ENCODE results near the gene GOLGA1. TPM values are rescaled to one million over a fixed set of nuclear protein-coding genes. Genes with fewer than 3 reads are reported as not detected.

The GOLGA1 gene
- polyA plus RNA-seq, 1 of the 3 experiments (the other 2 are of a cell fraction) = 10.0 TPM

Small RNA genes within 50 kb of the gene (small RNA-seq; reads per million reads assigned to genes)
- gene RNU4-82P = 0 reads per million in 7 experiments

Other genes starting within 250 kb of the GOLGA1 start
- 1.2 and 1.4 TPM in 2 replicates for gene NR6A1, start 169.8 kb downstream of the GOLGA1 start, polyA plus RNA-seq (2012; rRNA removed)
- gene OLFML2A, start 163.9 kb downstream of the GOLGA1 start, polyA plus RNA-seq (2012; rRNA removed) = 4.8 and 7.7 TPM in 2 replicates
- not detected in 2 replicates for gene WDR38, start 87.6 kb downstream of the GOLGA1 start, polyA plus RNA-seq (2012; rRNA removed)
- gene RPL35, start 79.1 kb downstream of the GOLGA1 start, polyA plus RNA-seq (2012; rRNA removed) = 5,012 and 5,348 TPM in 2 replicates
- 69.6 and 73.1 TPM in 2 replicates for gene ARPC5L, start 79.0 kb downstream of the GOLGA1 start, polyA plus RNA-seq (2012; rRNA removed)
- gene SCAI, start 202.4 kb upstream of the GOLGA1 start, polyA plus RNA-seq (2012; rRNA removed) = 0.85 and 1.2 TPM in 2 replicates
- gene PPP6C, start 248.7 kb upstream of the GOLGA1 start, polyA plus RNA-seq (2012; rRNA removed) = 14.8 and 16.3 TPM in 2 replicates